ENCODE results near the gene SCO2.

DNA sequence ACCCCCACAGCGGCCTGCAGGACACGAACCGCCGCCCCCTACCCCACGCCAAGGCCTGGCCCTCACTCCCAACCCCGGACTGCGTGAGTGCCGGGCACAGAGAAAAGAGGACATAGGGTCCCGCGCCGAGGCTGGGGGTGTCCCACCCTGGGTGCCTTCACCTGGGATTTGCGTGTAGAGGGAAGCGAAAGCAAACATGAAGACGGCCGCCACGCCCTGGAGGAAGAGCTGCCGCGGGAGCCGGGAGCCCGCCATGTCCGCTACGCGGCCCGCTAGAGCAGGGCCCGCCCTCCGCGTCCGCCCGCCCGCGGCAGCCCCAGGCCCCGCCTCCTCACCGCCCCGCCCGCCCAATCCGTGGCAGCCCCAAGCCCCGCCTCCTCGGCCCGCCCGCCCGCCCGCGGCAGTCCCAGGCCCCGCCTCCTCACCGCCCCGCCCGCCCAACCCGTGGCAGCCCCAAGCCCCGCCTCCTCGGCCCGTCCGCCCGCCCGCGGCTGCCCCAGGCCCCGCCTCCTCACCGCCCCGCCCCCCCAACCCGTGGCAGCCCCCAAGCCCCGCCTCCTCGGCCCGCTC, 17.9 kb downstream of the SCO2 start, which contains the start of gene LMF2:
- TF ChIP-seq, protein P1, sequence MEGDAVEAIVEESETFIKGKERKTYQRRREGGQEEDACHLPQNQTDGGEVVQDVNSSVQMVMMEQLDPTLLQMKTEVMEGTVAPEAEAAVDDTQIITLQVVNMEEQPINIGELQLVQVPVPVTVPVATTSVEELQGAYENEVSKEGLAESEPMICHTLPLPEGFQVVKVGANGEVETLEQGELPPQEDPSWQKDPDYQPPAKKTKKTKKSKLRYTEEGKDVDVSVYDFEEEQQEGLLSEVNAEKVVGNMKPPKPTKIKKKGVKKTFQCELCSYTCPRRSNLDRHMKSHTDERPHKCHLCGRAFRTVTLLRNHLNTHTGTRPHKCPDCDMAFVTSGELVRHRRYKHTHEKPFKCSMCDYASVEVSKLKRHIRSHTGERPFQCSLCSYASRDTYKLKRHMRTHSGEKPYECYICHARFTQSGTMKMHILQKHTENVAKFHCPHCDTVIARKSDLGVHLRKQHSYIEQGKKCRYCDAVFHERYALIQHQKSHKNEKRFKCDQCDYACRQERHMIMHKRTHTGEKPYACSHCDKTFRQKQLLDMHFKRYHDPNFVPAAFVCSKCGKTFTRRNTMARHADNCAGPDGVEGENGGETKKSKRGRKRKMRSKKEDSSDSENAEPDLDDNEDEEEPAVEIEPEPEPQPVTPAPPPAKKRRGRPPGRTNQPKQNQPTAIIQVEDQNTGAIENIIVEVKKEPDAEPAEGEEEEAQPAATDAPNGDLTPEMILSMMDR (IDR thresholded peaks at IDR 0.05), result no peak
- no peak for TF ChIP-seq POLR2A (IDR thresholded peaks at IDR 0.05)
